ENCODE results near the gene NETO1. TPM values are rescaled to one million over a fixed set of nuclear protein-coding genes. Genes with fewer than 3 reads are reported as not detected.
A peak's percentile ranks its signal among the peaks of the same experiment; 100 is the strongest.

NETO1 gene
- total RNA-seq, 1 experiment from 2014 or later: 4.1 TPM

- DNase-seq (ENCODE audit: low read depth): peak; percentile 23
These were observed 20.9 kb downstream of the NETO1 start for GRCh38 chr18:72846736-72847533.

DNA sequence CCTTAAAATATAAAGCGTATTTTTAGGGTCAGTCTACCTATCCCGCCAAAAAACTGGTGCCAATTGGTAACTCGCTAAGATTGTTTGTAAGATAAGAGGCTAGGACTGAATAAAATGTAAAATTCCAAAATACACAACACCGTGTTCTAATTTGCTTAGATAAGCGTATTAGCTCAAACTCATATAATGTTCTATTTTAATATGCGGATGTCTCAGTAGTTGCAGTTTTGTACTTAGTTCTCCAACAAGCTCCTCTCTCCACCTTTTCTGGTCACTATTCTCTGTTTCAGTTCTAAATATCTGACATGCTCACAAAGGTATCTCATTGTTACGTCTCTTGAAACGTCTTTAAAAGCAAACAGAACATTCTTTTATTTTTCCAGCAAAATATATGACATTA, 24.0 kb downstream of the NETO1 start:
- DNase-seq (ENCODE audit: low read depth): no peak

GRCh38 chr18:72840109-72840508, 27.7 kb downstream of the NETO1 start:
- no peak for DNase-seq (ENCODE audit: low read depth)

GRCh38 chr18:72834731-72835130, 33.1 kb downstream of the NETO1 start:
- DNase-seq (ENCODE audit: low read depth): no peak

DNA sequence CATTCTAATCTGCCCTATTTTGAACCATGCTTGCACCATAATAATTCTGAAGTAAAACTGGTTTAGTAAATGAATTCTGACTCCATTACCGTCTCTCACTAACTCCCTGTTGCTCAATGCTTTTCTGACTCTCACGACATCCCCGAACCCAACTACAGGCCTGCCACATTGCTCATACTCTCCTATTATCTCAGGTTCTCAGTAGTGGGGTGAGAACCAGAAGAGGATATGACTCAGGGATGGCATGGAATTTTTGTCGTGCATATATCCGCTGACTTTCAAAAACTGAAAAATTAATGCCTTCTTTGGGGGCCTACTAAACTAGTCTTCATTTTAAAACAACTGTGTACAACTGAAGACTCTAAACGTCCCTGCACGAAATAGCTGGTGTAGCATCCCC, 34.3 kb downstream of the NETO1 start:
- DNase-seq (ENCODE audit: low read depth): peak; percentile 84

GRCh38 chr18:72830109-72830508, 37.7 kb downstream of the NETO1 start:
- DNase-seq (ENCODE audit: low read depth): peak; percentile 76

DNA sequence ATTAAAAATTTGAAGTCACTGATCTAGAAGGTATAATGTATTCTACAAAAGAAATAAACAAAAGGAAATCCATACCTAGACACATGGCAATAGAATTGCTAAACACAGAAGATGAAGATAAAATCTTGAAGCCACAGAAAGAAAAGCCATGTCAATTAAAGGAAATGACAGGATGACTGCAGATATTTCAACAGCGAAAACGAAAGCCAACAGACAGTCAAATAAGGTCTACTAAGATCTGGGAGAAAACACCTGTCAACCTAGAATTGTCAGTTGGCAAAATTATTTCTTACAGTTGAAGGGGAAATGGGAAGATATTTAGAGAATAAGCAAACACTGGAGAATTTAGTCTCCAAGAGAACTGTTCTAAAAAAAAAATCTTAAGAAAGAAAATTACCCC, 39.2 kb downstream of the NETO1 start:
- no peak for DNase-seq (ENCODE audit: low read depth)

GRCh38 chr18:72826736-72827135, 41.1 kb downstream of the NETO1 start:
- DNase-seq (ENCODE audit: low read depth): peak; percentile 72

DNA sequence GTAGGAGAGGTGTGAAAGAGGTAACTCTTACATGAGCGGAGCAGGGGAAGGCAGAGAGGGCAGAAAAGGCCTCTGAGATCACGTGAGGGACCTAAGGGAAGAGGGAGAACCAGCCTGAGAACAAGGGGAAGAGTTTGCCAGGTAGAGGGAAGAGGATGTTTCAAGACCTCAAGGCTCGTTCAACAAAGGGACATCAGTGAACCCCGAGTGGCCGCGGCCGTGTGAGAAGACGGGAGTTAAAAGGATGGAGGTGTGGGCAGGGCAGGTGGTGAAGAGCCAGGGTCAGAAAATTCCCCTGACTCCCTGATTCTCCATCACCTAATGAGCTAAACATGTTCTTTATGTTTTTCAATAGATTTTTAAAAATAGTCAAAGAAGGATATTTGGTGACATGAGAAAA, 44.4 kb downstream of the NETO1 start:
- no peak for DNase-seq (ENCODE audit: low read depth)

GRCh38 chr18:72822202-72822601, 45.6 kb downstream of the NETO1 start:
- DNase-seq (ENCODE audit: low read depth): no peak

DNA sequence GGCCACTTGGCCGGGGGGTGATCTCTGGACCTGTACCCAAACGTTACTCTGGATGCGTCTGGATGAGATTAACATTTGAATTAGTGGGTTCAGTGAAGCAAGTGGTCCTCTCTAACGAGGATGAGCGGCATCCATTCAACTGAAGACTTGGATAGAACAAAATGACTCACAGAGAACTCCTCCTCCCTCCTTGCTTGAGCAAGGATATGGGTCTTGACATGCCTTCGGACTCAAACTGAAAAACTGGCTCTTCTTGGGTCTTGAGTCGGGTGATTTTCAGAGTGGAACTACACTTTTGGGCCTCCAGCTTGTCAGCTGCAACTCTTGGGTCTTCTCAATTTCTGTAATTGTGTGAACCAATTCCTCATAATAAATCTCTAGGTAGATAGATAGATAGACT, 47.2 kb downstream of the NETO1 start:
- DNase-seq (ENCODE audit: low read depth): no peak

GRCh38 chr18:72819050-72819449, 48.7 kb downstream of the NETO1 start:
- no peak for DNase-seq (ENCODE audit: low read depth)

GRCh38 chr18:72811047-72811446, 56.7 kb downstream of the NETO1 start:
- peak; percentile 54 for DNase-seq (ENCODE audit: low read depth)

DNA sequence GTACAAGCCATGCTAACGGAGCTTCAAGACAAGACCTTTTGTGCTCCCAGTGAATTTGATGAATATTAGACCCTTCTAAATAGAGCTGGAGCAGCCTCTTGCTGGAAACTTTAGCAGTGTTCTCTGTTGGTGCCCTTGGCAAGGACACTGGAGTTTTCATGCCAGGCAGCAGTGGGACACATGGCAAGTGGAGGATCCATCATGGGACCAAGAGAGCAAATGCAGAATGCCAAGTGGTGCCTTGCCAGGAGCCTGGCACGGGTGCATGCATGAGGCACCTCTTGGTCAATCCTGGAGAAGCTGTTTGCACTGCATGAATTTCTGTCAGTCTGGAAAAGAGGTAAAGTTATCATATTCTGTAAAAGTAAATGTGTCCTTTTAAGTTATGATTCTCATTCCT, 59.1 kb downstream of the NETO1 start:
- DNase-seq (ENCODE audit: low read depth): no peak

- no peak for DNase-seq (ENCODE audit: low read depth)
These were observed 68.7 kb downstream of the NETO1 start for GRCh38 chr18:72799106-72799505.

- DNase-seq (ENCODE audit: low read depth): peak; percentile 67
These were observed 84.3 kb downstream of the NETO1 start for GRCh38 chr18:72783530-72783929.

DNA sequence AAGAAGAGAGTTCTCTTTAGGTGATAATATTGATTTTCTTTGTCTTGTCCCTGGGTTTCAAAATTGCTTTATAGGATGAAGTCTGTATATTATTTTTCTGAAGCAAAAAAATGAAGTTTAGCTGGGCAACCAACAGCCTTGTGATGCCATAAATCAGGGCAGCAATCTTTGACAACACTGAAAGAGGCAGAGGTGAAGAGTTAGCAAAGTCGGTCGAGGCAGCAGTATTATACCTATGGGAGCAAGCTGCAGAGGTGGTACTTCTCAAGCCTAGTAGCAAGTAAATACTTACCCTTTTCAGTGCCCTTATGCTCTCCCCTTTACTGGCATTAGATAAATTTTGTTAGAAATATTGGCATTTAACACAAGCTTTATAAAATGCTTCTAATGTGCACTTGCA, 92.9 kb downstream of the NETO1 start:
- DNase-seq (ENCODE audit: low read depth): no peak

- DNase-seq (ENCODE audit: low read depth): no peak
These were observed 94.9 kb downstream of the NETO1 start for GRCh38 chr18:72772916-72773315.

- DNase-seq (ENCODE audit: low read depth): no peak
These were observed 99.0 kb downstream of the NETO1 start for GRCh38 chr18:72768681-72769229.

GRCh38 chr18:72762515-72763122, 105.2 kb downstream of the NETO1 start:
- DNase-seq (ENCODE audit: low read depth): peak; percentile 44

DNA sequence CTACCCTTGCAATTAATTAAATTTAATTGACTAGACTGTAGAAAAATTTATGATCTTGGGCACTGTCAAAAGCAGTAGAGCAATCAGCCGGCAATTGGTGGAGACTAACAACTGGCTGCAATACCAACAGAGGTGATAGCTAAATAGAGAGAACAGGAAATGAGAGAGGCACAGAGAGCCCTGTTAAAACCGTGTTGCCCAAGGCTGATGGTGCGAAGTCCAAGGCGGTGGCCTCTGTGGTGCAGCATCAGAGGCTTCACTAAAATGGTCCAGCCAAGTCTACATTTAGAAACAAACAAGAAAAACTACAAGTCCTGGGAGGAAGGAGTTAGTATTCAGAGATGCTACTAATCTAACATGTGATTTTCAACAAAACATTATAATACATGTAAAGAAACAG, 115.6 kb downstream of the NETO1 start:
- no peak for DNase-seq (ENCODE audit: low read depth)

GRCh38 chr18:72742002-72742401, 125.8 kb downstream of the NETO1 start:
- DNase-seq (ENCODE audit: low read depth): no peak

DNA sequence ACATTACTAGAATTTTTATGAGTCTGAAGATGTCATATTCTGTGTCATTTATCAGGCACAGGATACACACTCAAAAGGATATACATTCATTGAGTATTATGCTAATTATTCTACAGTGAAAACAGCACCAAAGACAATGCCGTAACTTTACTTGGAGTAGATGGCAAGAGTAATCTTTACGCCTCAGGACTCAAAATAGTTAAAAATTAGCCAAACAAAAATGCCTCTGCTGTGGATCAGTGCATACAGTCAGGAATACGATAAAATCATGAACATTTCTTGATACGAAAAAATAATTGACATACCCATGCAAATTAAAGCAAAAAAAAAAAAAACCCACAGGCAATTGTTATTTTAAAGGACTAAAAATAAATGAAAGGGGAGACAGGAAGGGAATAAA, 129.7 kb downstream of the NETO1 start:
- no peak for DNase-seq (ENCODE audit: low read depth)

All from Daoy (cell line).